NT2/D1 (cell line): ENCODE results near the gene HCFC1.

Source experiments
- DNase-seq: peaks from one replicate; pipeline ENCODE4 v3.0.0-alpha.2; 2011; ENCODE audit warnings: low read depth, low spot score
- H3K27me3 ChIP-seq: 2 replicates; pipeline ENCODE4 v1.6.0; 2011; ENCODE audit warnings: mild to moderate bottlenecking; ENCODE audit not compliant: insufficient read length, insufficient read depth
- H3K36me3 ChIP-seq: 2 replicates; pipeline ENCODE4 v1.6.1; 2011; ENCODE audit warnings: mild to moderate bottlenecking, low read length, mixed read lengths; ENCODE audit not compliant: insufficient read depth, insufficient read length
- H3K4me1 ChIP-seq: 2 replicates; pipeline ENCODE4 v1.5.1; 2011; ENCODE audit not compliant: insufficient read depth, insufficient read length
- H3K4me3 ChIP-seq: 2 replicates; pipeline ENCODE4 v1.5.1; 2011; ENCODE audit warnings: low read depth; ENCODE audit not compliant: insufficient read length
- H3K9ac ChIP-seq: 2 replicates; pipeline ENCODE4 v1.6.0; 2011; ENCODE audit warnings: low read depth; ENCODE audit not compliant: insufficient read length
- H3K9me3 ChIP-seq: 2 replicates; pipeline ENCODE4 v1.5.1; 2011; ENCODE audit warnings: mild to moderate bottlenecking, low read length; ENCODE audit not compliant: insufficient read depth
- SUZ12 ChIP-seq: IDR thresholded peaks from 2 replicates; pipeline ENCODE4 v1.6.1; 2011; ENCODE audit not compliant: insufficient read length, insufficient read depth; ENCODE audit errors: extremely low read depth
- YY1 ChIP-seq: IDR thresholded peaks from 2 replicates; pipeline ENCODE4 v1.6.1; 2011; ENCODE audit not compliant: insufficient read length, insufficient read depth
- ZNF274 ChIP-seq: IDR thresholded peaks from 2 replicates; pipeline ENCODE4 v1.6.1; 2011; ENCODE audit warnings: mild to moderate bottlenecking, low read depth, low read length

Gene HCFC1

GRCh38 chrX:153932220-153932915 is 39.2 kb downstream of the HCFC1 start:
- Histone ChIP-seq H3K27me3 (no peaks in the 10 kb centered on the region), H3K9ac (no peak overlapping the region), H3K4me1 (no peaks in the 10 kb centered on the region), H3K4me3 (no peak overlapping the region), H3K36me3 (peaks cover 35% of the 10 kb centered on the region), H3K9me3 (no peaks in the 10 kb centered on the region)
- TF ChIP-seq YY1 = no peak
- no peak for DNase-seq

DNA sequence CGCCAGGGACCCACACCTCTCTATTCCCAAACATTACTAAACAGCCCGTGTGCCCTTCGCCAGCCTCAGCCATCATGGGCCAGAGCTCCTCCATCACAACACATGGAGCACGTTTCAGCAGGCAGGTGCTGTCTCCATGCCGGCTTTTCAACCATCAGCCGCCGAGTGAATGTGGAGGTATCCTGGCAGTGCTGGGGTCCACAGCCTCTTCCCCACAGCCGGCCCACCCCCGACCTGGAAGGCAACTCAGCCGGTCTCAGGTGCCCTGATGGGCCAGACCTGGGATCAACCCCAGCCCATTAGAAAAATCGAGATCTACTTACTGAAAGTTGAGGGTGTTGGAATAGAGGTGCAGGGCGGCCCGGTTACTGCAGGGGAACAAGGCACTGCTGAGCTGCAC is 39.9 kb downstream of the HCFC1 start:
- DNase-seq = no peak
- H3K27me3 ChIP-seq = no peaks in the 10 kb centered on the region

DNA sequence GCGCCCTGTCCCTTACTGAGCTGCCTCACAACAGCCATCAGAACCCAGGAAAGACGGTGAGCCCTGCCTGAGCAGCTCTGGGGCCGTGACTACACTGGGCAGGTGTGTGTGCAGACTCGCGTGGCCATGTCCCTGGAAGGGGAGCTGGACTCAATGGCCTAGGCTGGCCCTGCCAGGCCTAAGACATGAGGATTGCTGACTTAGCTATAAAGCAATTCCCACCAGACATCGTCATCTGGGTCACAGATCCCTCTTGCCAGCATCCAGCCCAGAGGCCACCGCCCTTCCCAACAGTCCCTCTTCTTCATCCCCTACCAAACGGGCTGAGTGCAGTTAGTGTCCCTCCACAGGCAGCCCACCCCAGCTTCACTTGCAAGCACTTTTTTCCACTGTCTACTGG is 40.5 kb downstream of the HCFC1 start:
- H3K36me3 ChIP-seq = peaks cover 35% of the 10 kb centered on the region
- no peak overlapping the region for H3K4me3 ChIP-seq
- TF ChIP-seq ZNF274 (no peak), YY1 (no peak), SUZ12 (no peak)
- no peak overlapping the region for H3K9ac ChIP-seq
- H3K27me3 ChIP-seq = no peaks in the 10 kb centered on the region
- no peak for DNase-seq
- H3K9me3 ChIP-seq = no peaks in the 10 kb centered on the region
- H3K4me1 ChIP-seq = no peaks in the 10 kb centered on the region

More for the DNA sequence above, 39.9 kb downstream of the HCFC1 start:
- Histone ChIP-seq H3K4me3 (no peak overlapping the region), H3K4me1 (no peaks in the 10 kb centered on the region), H3K9me3 (no peaks in the 10 kb centered on the region), H3K9ac (no peak overlapping the region), H3K36me3 (peaks cover 35% of the 10 kb centered on the region)
- TF ChIP-seq YY1 (no peak), SUZ12 (no peak), ZNF274 (no peak)

- Histone ChIP-seq H3K9ac (no peak overlapping the region), H3K9me3 (no peaks in the 10 kb centered on the region), H3K36me3 (peaks cover 35% of the 10 kb centered on the region), H3K27me3 (no peaks in the 10 kb centered on the region), H3K4me1 (no peaks in the 10 kb centered on the region), H3K4me3 (no peak overlapping the region)
- no peak for DNase-seq
- TF ChIP-seq YY1 (no peak), ZNF274 (no peak)
Observed at GRCh38 chrX:153930011-153930910, 41.4 kb downstream of the HCFC1 start.

- no peak overlapping the region for H3K9ac ChIP-seq
- H3K36me3 ChIP-seq = peaks cover 35% of the 10 kb centered on the region
- no peaks in the 10 kb centered on the region for H3K27me3 ChIP-seq
- no peak for DNase-seq
- TF ChIP-seq SUZ12 (no peak), ZNF274 (no peak), YY1 (no peak)
- H3K4me3 ChIP-seq = no peak overlapping the region
- H3K4me1 ChIP-seq = no peaks in the 10 kb centered on the region
- H3K9me3 ChIP-seq = no peaks in the 10 kb centered on the region
Observed at GRCh38 chrX:153929576-153929975, 42.0 kb downstream of the HCFC1 start.

GRCh38 chrX:153928846-153929245 is 42.8 kb downstream of the HCFC1 start:
- TF ChIP-seq YY1 = no peak
- no peak for TF ChIP-seq ZNF274
- TF ChIP-seq SUZ12 = no peak
- Histone ChIP-seq H3K27me3 (no peaks in the 10 kb centered on the region), H3K36me3 (peaks cover 35% of the 10 kb centered on the region), H3K4me3 (no peak overlapping the region), H3K9me3 (no peaks in the 10 kb centered on the region), H3K4me1 (no peaks in the 10 kb centered on the region), H3K9ac (no peak overlapping the region)
- no peak for DNase-seq
